ENCODE measurements around the gene CNN2. TPM values are rescaled to one million over a fixed set of nuclear protein-coding genes. Genes with fewer than 3 reads are reported as not detected.

Gene CNN2
- total and polyA plus RNA-seq, 9 of the 15 experiments (the other 6 are each of a cell fraction or from before 2014, with no cell fraction given) = 12.1 to 174 (median 52.7) TPM

DNA sequence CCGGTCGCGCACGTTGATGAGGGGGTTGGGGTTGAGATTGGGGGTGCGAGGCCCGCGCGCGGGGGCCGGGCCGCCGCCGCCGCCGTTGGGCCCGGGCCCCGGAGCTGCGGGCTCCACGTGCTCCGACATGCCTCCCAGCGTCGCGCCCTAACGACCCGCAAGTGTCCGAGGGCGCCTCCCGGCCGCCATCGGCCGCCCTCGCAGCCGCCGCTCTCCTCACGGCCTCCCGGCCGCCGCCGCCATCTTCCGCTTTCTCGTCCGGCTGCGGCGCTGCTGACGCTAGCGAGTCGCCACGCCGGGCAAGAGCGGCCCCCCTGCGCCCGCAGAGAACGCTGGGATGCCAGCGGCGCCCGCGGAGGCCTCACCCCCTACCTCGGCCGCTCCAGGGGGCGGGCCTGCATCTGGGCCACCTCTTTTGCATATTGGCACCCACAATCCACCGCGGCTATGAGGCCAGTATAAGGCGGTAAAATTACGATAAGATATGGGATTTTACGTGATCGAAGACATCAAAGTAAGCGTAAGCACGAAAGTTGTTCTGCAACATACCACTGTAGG is 5.5 kb upstream of the CNN2 start, which contains the start of gene TMEM259 (continued):
- TF ChIP-seq HNRNPUL1 (IDR thresholded peaks at IDR 0.05; ENCODE audit: low read length) (no peak), EWSR1 (IDR thresholded peaks at IDR 0.05; ENCODE audit: borderline replicate concordance, low read depth, partially characterized antibody) (no peak), GATAD2B (IDR thresholded peaks at IDR 0.05; ENCODE audit: borderline replicate concordance) (peak; percentile 53; the same call in 1 of the 2 replicates), ZNF79 (CRISPR knock-in tag; IDR thresholded peaks at IDR 0.05; ENCODE audit: low read depth) (no peak), HMGN3 (IDR thresholded peaks at IDR 0.05; ENCODE audit: borderline replicate concordance, extremely low read depth, insufficient read length, low read depth, low read length) (peak; percentile 96), POLR2G (IDR thresholded peaks at IDR 0.05; ENCODE audit: low read depth, low read length) (peak; percentile 96), ZNF431 (CRISPR knock-in tag; IDR thresholded peaks at IDR 0.05) (no peak), NR3C1 (CRISPR knock-in tag; IDR thresholded peaks at IDR 0.05) (0 out of 2 replicates have a peak, but pooled peaks have one; percentile 16), NFXL1 (CRISPR knock-in tag; IDR thresholded peaks at IDR 0.05) (no peak), KAT8 (IDR thresholded peaks at IDR 0.05; ENCODE audit: low read depth) (no peak), NONO (IDR thresholded peaks at IDR 0.05; ENCODE audit: low read depth in 2 of 2, low read length in 1 of 2) (peak in 1 of 2 experiments; percentile 75; a peak in 2 of 4 replicates), ZBTB1 (CRISPR knock-in tag; IDR thresholded peaks at IDR 0.05; ENCODE audit: borderline replicate concordance, low read depth) (no peak), HCFC1 (IDR thresholded peaks at IDR 0.05; ENCODE audit: low read depth, low read length) (peak; percentile 77), POLR2AphosphoS2 (IDR thresholded peaks at IDR 0.05; ENCODE audit: low read length) (no peak)
- TF ChIP-seq, protein P1, sequence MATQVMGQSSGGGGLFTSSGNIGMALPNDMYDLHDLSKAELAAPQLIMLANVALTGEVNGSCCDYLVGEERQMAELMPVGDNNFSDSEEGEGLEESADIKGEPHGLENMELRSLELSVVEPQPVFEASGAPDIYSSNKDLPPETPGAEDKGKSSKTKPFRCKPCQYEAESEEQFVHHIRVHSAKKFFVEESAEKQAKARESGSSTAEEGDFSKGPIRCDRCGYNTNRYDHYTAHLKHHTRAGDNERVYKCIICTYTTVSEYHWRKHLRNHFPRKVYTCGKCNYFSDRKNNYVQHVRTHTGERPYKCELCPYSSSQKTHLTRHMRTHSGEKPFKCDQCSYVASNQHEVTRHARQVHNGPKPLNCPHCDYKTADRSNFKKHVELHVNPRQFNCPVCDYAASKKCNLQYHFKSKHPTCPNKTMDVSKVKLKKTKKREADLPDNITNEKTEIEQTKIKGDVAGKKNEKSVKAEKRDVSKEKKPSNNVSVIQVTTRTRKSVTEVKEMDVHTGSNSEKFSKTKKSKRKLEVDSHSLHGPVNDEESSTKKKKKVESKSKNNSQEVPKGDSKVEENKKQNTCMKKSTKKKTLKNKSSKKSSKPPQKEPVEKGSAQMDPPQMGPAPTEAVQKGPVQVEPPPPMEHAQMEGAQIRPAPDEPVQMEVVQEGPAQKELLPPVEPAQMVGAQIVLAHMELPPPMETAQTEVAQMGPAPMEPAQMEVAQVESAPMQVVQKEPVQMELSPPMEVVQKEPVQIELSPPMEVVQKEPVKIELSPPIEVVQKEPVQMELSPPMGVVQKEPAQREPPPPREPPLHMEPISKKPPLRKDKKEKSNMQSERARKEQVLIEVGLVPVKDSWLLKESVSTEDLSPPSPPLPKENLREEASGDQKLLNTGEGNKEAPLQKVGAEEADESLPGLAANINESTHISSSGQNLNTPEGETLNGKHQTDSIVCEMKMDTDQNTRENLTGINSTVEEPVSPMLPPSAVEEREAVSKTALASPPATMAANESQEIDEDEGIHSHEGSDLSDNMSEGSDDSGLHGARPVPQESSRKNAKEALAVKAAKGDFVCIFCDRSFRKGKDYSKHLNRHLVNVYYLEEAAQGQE (IDR thresholded peaks at IDR 0.05; ENCODE audit: borderline replicate concordance) = no peak
- TF ChIP-seq, protein P1 (CRISPR knock-in tag; IDR thresholded peaks at IDR 0.05; ENCODE audit: low read depth) = no peak
- TF ChIP-seq, protein P2, sequence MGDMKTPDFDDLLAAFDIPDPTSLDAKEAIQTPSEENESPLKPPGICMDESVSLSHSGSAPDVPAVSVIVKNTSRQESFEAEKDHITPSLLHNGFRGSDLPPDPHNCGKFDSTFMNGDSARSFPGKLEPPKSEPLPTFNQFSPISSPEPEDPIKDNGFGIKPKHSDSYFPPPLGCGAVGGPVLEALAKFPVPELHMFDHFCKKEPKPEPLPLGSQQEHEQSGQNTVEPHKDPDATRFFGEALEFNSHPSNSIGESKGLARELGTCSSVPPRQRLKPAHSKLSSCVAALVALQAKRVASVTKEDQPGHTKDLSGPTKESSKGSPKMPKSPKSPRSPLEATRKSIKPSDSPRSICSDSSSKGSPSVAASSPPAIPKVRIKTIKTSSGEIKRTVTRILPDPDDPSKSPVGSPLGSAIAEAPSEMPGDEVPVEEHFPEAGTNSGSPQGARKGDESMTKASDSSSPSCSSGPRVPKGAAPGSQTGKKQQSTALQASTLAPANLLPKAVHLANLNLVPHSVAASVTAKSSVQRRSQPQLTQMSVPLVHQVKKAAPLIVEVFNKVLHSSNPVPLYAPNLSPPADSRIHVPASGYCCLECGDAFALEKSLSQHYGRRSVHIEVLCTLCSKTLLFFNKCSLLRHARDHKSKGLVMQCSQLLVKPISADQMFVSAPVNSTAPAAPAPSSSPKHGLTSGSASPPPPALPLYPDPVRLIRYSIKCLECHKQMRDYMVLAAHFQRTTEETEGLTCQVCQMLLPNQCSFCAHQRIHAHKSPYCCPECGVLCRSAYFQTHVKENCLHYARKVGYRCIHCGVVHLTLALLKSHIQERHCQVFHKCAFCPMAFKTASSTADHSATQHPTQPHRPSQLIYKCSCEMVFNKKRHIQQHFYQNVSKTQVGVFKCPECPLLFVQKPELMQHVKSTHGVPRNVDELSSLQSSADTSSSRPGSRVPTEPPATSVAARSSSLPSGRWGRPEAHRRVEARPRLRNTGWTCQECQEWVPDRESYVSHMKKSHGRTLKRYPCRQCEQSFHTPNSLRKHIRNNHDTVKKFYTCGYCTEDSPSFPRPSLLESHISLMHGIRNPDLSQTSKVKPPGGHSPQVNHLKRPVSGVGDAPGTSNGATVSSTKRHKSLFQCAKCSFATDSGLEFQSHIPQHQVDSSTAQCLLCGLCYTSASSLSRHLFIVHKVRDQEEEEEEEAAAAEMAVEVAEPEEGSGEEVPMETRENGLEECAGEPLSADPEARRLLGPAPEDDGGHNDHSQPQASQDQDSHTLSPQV (IDR thresholded peaks at IDR 0.05) = no peak
